HG02678 (cell line): ENCODE results near the gene CRYBG1.
"Not testable (repeated sequence)": the region's sequence is repeated elsewhere in the genome, so short reads cannot be mapped to it uniquely, and the experiment has no call there.

Experiments used
- ATAC-seq: cut with Tn5 transposase; IDR thresholded peaks from one replicate; pipeline ENCODE4 v1.9.1; 2021; ENCODE audit warnings: mild to moderate bottlenecking, moderate library complexity; ENCODE audit not compliant: unreplicated experiment

CRYBG1 gene

GRCh38 chr6:106496823-106497222 is 136.3 kb downstream of the CRYBG1 start:
- ATAC-seq, result no peak

GRCh38 chr6:106501960-106502371 is 141.4 kb downstream of the CRYBG1 start:
- ATAC-seq, result no peak

- ATAC-seq, result no peak
Measured at GRCh38 chr6:106502559-106502958, 142.0 kb downstream of the CRYBG1 start.

GRCh38 chr6:106508277-106508676 is 147.8 kb downstream of the CRYBG1 start:
- ATAC-seq, result no peak

- no peak for ATAC-seq
Measured at GRCh38 chr6:106508834-106509233, 148.3 kb downstream of the CRYBG1 start.

GRCh38 chr6:106509420-106510089 is 149.0 kb downstream of the CRYBG1 start:
- no peak for ATAC-seq

- ATAC-seq, result peak; percentile 33
Measured at GRCh38 chr6:106510090-106510970, 149.8 kb downstream of the CRYBG1 start.

GRCh38 chr6:106511288-106512047 is 151.0 kb downstream of the CRYBG1 start:
- no peak for ATAC-seq

GRCh38 chr6:106512048-106512967 is 151.8 kb downstream of the CRYBG1 start:
- peak; percentile 66 for ATAC-seq

GRCh38 chr6:106512968-106513574 is 152.6 kb downstream of the CRYBG1 start:
- ATAC-seq, result no peak

- no peak for ATAC-seq
Measured at GRCh38 chr6:106513808-106514582, 153.5 kb downstream of the CRYBG1 start.

GRCh38 chr6:106514583-106514885 is 154.0 kb downstream of the CRYBG1 start:
- no peak for ATAC-seq

- ATAC-seq, result not testable (repeated sequence)
Measured at GRCh38 chr6:106515582-106515981, 155.1 kb downstream of the CRYBG1 start.

GRCh38 chr6:106516616-106517015 is 156.1 kb downstream of the CRYBG1 start:
- no peak for ATAC-seq

- ATAC-seq, result no peak
Measured at GRCh38 chr6:106517706-106518105, 157.2 kb downstream of the CRYBG1 start.

GRCh38 chr6:106518748-106519147 is 158.2 kb downstream of the CRYBG1 start:
- ATAC-seq, result no peak

GRCh38 chr6:106519460-106520394 is 159.2 kb downstream of the CRYBG1 start:
- peak; percentile 51 for ATAC-seq

- ATAC-seq, result peak; percentile 66
Measured at GRCh38 chr6:106520711-106521401, 160.3 kb downstream of the CRYBG1 start.
